Parathyroid adenoma (tissue), 2 donors: ENCODE results near the gene WEE1.

ENCODE experiments used
- H2AFZ ChIP-seq: fragments of 300-600 bp; sonication (generic); one replicate; pipeline ENCODE4 v1.7.0; 2017; ENCODE audit warnings: antibody characterized with exemption, mild to moderate bottlenecking
- H3K27ac ChIP-seq: fragments of 300-600 bp; sonication (generic); one replicate; pipeline ENCODE4 v1.7.0; 2017
- H3K27me3 ChIP-seq: fragments of 300-600 bp; sonication (generic); one replicate; pipeline ENCODE4 v1.7.0; 2017; ENCODE audit warnings: low read length; ENCODE audit not compliant: control insufficient read depth, insufficient read depth
- H3K36me3 ChIP-seq: fragments of 300-600 bp; sonication (generic); one replicate; pipeline ENCODE4 v1.7.0; 2017; ENCODE audit warnings: low read length; ENCODE audit not compliant: control insufficient read depth, insufficient read depth
- H3K4me1 ChIP-seq: fragments of 300-600 bp; sonication (generic); one replicate; pipeline ENCODE4 v1.7.0; 2017; ENCODE audit warnings: control low read depth
- H3K4me2 ChIP-seq: fragments of 300-600 bp; sonication (generic); one replicate; pipeline ENCODE4 v1.7.0; 2017; ENCODE audit warnings: low read length
- H3K4me3 ChIP-seq: fragments of 300-600 bp; sonication (generic); one replicate; pipeline ENCODE4 v1.7.0; 2017; ENCODE audit warnings: low read depth, low read length
- H3K79me2 ChIP-seq: fragments of 300-600 bp; sonication (generic); one replicate; pipeline ENCODE4 v1.7.0; 2017; ENCODE audit warnings: control low read depth
- H3K9ac ChIP-seq: fragments of 300-600 bp; sonication (generic); one replicate; pipeline ENCODE4 v1.7.0; 2017; ENCODE audit warnings: mild to moderate bottlenecking
- H3K9me3 ChIP-seq: fragments of 300-600 bp; sonication (generic); one replicate; pipeline ENCODE4 v1.7.0; 2017; ENCODE audit warnings: low read length; ENCODE audit not compliant: control insufficient read depth
- TF ChIP-seq, protein P1 (sequence below): fragments of 300-600 bp; sonication (generic); IDR thresholded peaks from one replicate; pipeline ENCODE4 v1.7.0; 2017; ENCODE audit warnings: antibody characterized with exemption, mild to moderate bottlenecking
- donor health status: primary hyperparathyroidism.

The WEE1 gene

DNA sequence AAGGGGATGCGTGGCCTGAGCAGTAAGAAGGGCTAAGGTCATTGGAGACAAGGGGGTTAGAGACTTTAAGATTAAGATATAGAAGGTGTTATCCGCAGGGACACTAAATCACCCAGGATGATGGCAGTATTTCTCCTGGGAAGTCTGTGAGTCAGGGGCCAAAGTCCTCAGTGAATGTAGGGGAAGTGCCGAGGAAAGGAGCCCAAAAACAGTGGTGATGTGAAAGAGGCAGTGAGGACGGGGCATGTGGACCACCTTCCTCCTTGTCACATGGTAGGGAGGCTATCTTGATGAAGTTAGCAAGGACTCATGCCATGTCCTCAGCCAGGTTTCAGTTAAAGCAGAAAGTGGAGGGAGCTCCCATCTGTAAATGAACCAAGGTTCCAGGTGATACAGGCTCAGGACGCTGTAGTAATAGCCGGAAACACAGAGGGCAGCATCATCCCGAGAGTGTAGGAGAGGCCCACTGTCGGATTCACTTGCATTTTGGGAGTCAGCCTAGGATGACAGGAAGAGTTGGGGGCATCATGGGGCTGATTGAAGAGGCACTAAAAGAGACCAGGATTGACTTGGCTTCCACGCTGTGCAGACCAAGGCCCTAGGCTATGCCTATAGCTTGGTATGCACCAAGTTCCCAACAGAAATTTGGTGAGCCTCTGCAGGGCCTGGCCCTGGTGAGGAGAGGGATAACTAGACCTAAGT lies 33.5 kb downstream of the WEE1 start:
- Histone ChIP-seq H3K79me2 (no peaks in the 10 kb centered on the region), H3K36me3 (no peaks in the 10 kb centered on the region), H3K4me3 (no peak overlapping the region), H2AFZ (no peak overlapping the region), H3K4me1 (no peaks in the 10 kb centered on the region), H3K27me3 (no peaks in the 10 kb centered on the region), H3K4me2 (no peak overlapping the region), H3K27ac (no peak overlapping the region), H3K9ac (no peak overlapping the region), H3K9me3 (no peaks in the 10 kb centered on the region)
- TF ChIP-seq, protein P1, sequence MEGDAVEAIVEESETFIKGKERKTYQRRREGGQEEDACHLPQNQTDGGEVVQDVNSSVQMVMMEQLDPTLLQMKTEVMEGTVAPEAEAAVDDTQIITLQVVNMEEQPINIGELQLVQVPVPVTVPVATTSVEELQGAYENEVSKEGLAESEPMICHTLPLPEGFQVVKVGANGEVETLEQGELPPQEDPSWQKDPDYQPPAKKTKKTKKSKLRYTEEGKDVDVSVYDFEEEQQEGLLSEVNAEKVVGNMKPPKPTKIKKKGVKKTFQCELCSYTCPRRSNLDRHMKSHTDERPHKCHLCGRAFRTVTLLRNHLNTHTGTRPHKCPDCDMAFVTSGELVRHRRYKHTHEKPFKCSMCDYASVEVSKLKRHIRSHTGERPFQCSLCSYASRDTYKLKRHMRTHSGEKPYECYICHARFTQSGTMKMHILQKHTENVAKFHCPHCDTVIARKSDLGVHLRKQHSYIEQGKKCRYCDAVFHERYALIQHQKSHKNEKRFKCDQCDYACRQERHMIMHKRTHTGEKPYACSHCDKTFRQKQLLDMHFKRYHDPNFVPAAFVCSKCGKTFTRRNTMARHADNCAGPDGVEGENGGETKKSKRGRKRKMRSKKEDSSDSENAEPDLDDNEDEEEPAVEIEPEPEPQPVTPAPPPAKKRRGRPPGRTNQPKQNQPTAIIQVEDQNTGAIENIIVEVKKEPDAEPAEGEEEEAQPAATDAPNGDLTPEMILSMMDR = no peak

DNA sequence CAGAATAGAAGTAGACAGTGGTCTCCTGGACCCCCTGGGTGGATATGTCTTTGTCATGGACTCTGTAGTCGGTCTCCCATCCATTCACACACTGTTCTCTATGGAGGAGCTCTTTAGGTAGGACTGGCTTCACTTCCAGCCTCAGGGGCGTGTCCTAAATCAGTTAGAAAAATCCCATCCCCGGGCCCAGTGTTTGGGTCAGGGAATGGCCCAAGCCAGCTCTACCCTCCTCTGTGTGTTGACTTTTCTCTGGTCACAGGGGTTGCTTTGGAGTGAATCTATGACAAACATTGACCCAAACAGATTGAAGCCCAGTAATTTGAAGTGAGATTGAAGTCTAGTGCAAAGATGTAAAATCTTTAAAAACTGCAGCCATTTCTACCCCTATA lies 34.0 kb downstream of the WEE1 start:
- H3K36me3 ChIP-seq = no peaks in the 10 kb centered on the region
- no peaks in the 10 kb centered on the region for H3K79me2 ChIP-seq
- H2AFZ ChIP-seq = no peak overlapping the region
- no peaks in the 10 kb centered on the region for H3K4me1 ChIP-seq
- H3K4me2 ChIP-seq = no peak overlapping the region
- TF ChIP-seq, protein P1 = no peak
- no peak overlapping the region for H3K9ac ChIP-seq
- no peaks in the 10 kb centered on the region for H3K9me3 ChIP-seq
- no peak overlapping the region for H3K4me3 ChIP-seq
- H3K27ac ChIP-seq = no peak overlapping the region
- H3K27me3 ChIP-seq = no peaks in the 10 kb centered on the region

DNA sequence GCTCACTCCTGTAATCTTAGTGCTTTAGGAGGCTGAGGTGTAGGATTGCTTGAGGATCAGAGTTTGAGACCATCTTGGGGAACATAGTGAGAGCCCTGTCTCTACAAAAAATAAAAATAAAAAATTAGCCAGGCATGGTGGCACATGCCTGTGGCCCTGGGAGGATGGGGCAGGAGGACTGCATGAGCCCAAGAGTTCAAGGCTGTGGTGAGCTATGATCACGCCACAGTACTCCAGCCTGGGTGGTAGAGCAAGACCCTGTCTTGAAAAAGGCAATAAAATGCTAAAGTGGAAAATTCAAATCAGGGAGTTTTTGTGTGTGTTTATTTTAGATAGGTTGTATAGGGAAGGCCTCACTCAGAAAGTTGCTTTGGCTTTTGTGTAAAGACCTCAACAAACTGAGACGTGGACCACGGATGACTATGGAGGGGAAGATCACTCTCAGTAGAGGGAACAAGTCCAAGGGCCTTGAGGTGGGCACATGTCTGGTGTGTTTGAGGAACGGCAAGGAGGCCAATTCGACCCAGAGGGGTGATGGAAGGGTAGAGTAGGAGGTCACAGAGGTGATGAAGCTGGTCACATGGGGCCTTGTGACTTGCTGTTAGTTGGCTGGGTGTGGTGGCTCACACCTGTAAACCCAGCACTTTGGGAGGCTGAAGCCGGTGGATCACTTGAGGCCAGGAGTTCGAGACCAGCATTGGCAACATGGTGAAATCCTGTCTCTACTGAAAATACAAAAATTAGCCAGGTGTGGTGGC lies 35.7 kb downstream of the WEE1 start:
- Histone ChIP-seq H3K27me3 (no peaks in the 10 kb centered on the region), H3K4me1 (no peaks in the 10 kb centered on the region), H3K36me3 (no peaks in the 10 kb centered on the region), H2AFZ (no peak overlapping the region), H3K9ac (no peak overlapping the region), H3K4me3 (no peak overlapping the region), H3K27ac (no peak overlapping the region), H3K4me2 (no peak overlapping the region), H3K79me2 (no peaks in the 10 kb centered on the region), H3K9me3 (no peaks in the 10 kb centered on the region)
- TF ChIP-seq, protein P1 = no peak

DNA sequence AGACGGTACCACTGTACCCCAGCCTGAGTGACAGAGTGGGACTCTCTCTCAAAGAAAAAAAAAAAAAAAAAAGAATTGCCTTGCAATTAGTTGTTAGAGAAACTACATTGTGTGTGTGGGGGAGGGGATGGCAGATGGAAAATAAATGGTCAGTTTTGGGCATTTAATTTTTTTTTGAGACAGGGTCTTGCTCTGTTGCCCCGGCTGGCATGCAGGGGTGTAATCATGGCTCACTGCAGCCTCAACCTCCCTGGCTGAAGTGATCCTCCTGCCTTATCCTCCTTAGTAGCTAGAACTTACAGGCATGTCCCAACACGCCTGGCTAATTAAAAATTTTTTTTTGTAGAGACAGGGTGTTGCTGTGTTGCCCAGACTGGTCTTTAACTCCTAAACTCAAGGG lies 36.4 kb downstream of the WEE1 start:
- H3K4me1 ChIP-seq = peaks cover 4% of the 10 kb centered on the region
- H3K9ac ChIP-seq = no peak overlapping the region
- TF ChIP-seq, protein P1 = no peak
- no peaks in the 10 kb centered on the region for H3K27me3 ChIP-seq
- H2AFZ ChIP-seq = no peak overlapping the region
- no peaks in the 10 kb centered on the region for H3K36me3 ChIP-seq
- no peak overlapping the region for H3K4me3 ChIP-seq
- no peak overlapping the region for H3K4me2 ChIP-seq
- H3K27ac ChIP-seq = no peak overlapping the region
- H3K79me2 ChIP-seq = no peaks in the 10 kb centered on the region
- H3K9me3 ChIP-seq = no peaks in the 10 kb centered on the region
